ENCODE results near the gene KRT71.

Gene KRT71

DNA sequence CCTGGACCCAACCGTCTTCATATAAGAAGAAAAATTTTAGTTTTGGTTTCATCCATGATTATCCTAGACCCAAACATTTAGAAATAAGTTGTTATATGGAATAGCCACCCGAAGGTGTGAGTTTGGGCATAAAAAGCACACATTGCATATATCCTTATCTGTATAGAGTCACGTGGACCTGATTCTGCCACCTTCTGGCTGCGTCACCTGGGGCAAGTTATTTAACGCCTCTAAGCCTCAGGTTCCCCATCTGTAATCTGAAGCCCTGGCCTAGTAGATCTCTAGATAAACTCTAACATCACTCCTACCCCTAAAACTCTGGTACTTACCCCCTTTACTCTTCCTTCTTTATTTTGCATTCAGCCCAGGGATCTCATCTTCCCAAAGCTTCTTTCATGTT lies 18.5 kb downstream of the KRT71 start:
- H3K4me3 ChIP-seq (ENCODE audit: low read depth, low read length): no peak overlapping the region
- H3K36me3 ChIP-seq (ENCODE audit: control insufficient read depth, insufficient read depth, low read length): no peaks in the 10 kb centered on the region
- no peak overlapping the region for H3K9ac ChIP-seq (ENCODE audit: low read depth, low read length)
- H3K27me3 ChIP-seq (ENCODE audit: control insufficient read depth, insufficient read depth, low read length): no peaks in the 10 kb centered on the region
- no peaks in the 10 kb centered on the region for H3K4me1 ChIP-seq (ENCODE audit: control insufficient read depth, insufficient read depth, low read length)
- H3K9me3 ChIP-seq (ENCODE audit: control insufficient read depth, insufficient read depth, low read length): no peaks in the 10 kb centered on the region

DNA sequence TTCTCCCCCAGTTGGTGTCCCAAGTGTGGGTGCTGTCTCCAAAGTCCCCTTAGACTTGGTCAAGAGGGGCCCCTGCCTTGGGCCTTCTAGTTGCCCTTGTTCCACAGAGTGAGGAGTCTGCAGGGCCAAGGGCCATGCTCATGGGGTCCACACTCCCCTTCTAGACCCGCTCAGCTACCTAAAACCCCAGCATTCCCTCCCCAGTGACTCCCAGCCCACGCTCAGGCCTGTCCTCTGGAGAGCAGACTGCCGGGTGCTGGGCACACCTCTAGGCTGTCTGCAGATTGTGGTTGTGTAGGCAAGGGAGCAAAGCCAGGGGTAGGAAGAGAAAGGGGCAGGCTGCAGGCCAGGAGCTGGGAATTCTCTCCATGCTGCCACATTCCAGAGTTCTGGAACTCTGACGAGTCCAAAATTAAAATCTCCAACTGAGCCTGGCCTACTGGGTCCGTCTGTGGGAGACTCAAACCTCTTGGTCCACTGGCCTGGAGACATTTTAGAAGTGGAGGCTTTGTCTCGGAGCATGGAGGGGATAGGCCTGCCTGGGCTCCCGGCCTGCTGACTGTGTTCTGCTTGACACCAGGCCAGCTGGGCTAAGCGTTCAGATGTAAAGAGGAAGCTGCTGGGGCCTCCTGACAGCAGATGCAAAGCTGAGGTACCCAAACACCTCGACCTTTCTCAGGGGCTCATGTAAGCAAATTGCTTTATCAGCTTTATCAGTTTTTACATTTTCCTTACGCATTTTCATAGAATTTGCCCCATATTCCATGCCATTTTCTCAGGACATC lies 19.1 kb downstream of the KRT71 start:
- no peak overlapping the region for H3K9ac ChIP-seq (ENCODE audit: low read depth, low read length)
- H3K4me1 ChIP-seq (ENCODE audit: control insufficient read depth, insufficient read depth, low read length): no peaks in the 10 kb centered on the region
- no peaks in the 10 kb centered on the region for H3K9me3 ChIP-seq (ENCODE audit: control insufficient read depth, insufficient read depth, low read length)
- no peaks in the 10 kb centered on the region for H3K27me3 ChIP-seq (ENCODE audit: control insufficient read depth, insufficient read depth, low read length)
- no peaks in the 10 kb centered on the region for H3K36me3 ChIP-seq (ENCODE audit: control insufficient read depth, insufficient read depth, low read length)
- H3K4me3 ChIP-seq (ENCODE audit: low read depth, low read length): no peak overlapping the region

DNA sequence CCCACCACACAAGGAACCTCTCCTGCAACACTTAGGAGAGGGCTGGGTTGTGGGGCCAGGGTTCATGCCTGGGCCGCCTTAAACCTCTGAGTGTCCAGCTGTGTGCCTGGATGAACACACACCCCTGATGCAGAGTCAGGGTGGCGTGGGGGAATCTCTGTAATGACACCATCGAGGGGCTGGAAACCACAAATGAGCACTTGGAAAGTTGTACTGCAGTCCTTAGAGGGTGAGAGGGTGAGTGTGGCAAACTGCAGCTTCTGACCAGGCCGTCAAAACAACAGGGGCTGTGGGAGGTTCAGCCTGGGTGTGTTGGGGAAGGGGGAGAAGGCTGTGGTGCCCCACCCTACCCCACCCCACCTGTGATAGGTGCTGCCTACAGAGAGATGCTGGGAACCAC lies 20.3 kb downstream of the KRT71 start:
- Histone ChIP-seq H3K27me3 (ENCODE audit: control insufficient read depth, insufficient read depth, low read length) (no peaks in the 10 kb centered on the region), H3K36me3 (ENCODE audit: control insufficient read depth, insufficient read depth, low read length) (no peaks in the 10 kb centered on the region), H3K4me1 (ENCODE audit: control insufficient read depth, insufficient read depth, low read length) (no peaks in the 10 kb centered on the region), H3K4me3 (ENCODE audit: low read depth, low read length) (no peak overlapping the region), H3K9me3 (ENCODE audit: control insufficient read depth, insufficient read depth, low read length) (no peaks in the 10 kb centered on the region), H3K9ac (ENCODE audit: low read depth, low read length) (no peak overlapping the region)

DNA sequence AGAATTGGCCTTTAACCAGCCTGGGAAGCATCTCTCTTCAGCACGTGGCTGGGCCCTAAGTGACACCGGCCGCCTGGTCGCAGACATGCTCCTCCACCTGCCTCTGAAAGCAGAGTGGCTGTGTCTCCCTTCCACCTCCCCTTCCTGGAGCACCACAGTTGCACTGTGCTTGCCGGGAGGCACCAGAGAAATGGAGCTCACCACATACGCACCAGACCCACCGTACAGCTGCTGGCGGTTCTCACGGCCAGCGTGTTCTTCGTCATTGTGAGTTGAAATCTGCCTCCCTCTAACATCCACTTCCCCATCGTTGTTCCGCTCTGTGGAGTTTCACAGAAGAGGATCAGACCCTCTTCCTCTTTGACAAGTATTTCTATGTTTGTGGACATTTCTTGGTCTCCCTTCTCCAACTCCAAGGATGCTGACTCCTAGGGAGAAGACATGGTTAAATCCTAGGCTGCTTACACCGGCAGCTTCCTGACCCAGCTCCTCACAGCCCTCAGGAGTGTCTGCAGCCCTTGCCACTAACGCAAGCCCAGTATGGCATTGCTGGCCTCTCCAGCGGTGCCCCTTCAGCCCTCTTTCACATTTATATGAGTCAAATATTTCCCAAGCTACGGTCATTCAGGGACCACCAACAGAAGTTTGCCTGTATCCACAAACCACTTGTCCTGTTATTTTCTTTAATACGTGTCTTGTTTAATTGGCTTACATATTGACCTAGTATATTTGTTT lies 21.2 kb downstream of the KRT71 start:
- Histone ChIP-seq H3K36me3 (ENCODE audit: control insufficient read depth, insufficient read depth, low read length) (no peaks in the 10 kb centered on the region), H3K9me3 (ENCODE audit: control insufficient read depth, insufficient read depth, low read length) (no peaks in the 10 kb centered on the region), H3K4me3 (ENCODE audit: low read depth, low read length) (no peak overlapping the region), H3K27me3 (ENCODE audit: control insufficient read depth, insufficient read depth, low read length) (no peaks in the 10 kb centered on the region), H3K9ac (ENCODE audit: low read depth, low read length) (no peak overlapping the region), H3K4me1 (ENCODE audit: control insufficient read depth, insufficient read depth, low read length) (no peaks in the 10 kb centered on the region)

DNA sequence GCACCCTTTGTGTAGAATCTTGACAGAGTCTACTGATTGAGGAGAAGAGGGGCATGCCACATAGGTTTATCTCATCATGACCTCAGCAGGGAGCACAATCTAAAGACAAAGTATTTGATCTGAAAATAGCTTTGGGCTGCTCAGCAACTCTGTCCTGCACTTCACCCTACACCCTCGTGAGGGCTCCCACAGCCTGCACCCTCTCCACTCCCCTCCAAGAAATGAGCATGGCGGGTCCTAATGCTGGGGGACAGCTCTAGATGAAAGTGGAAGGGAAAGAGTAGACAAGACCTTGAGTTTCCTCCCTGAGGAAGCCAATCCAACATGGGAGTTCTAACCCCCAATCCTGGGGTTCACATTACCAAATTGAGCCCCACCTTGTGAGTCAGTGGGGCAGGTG lies 22.0 kb downstream of the KRT71 start:
- no peaks in the 10 kb centered on the region for H3K9me3 ChIP-seq (ENCODE audit: control insufficient read depth, insufficient read depth, low read length)
- H3K36me3 ChIP-seq (ENCODE audit: control insufficient read depth, insufficient read depth, low read length): no peaks in the 10 kb centered on the region
- H3K27me3 ChIP-seq (ENCODE audit: control insufficient read depth, insufficient read depth, low read length): no peaks in the 10 kb centered on the region
- no peak overlapping the region for H3K9ac ChIP-seq (ENCODE audit: low read depth, low read length)
- no peaks in the 10 kb centered on the region for H3K4me1 ChIP-seq (ENCODE audit: control insufficient read depth, insufficient read depth, low read length)
- H3K4me3 ChIP-seq (ENCODE audit: low read depth, low read length): no peak overlapping the region

DNA sequence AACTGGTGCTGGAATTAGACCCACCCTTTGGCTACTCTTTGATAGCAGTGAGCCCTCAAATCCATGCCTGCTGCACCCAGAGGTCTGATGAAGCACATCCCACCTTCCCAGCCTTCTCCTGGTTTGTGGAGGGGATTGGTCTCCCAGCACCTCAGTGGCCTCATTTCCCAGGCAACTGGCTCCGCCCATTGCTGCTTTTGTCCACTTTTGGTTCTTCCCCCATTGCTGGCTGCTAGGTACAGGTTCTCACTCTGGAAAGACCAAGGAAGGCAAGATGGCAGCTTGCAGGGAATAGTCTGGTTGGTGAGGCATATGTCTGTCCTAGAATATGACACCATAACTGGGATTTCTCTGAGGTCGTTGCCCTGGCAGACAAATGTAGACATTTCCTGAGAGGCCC lies 22.6 kb downstream of the KRT71 start:
- Histone ChIP-seq H3K4me1 (ENCODE audit: control insufficient read depth, insufficient read depth, low read length) (no peaks in the 10 kb centered on the region), H3K9ac (ENCODE audit: low read depth, low read length) (no peak overlapping the region), H3K36me3 (ENCODE audit: control insufficient read depth, insufficient read depth, low read length) (no peaks in the 10 kb centered on the region), H3K4me3 (ENCODE audit: low read depth, low read length) (no peak overlapping the region), H3K27me3 (ENCODE audit: control insufficient read depth, insufficient read depth, low read length) (no peaks in the 10 kb centered on the region), H3K9me3 (ENCODE audit: control insufficient read depth, insufficient read depth, low read length) (no peaks in the 10 kb centered on the region)

DNA sequence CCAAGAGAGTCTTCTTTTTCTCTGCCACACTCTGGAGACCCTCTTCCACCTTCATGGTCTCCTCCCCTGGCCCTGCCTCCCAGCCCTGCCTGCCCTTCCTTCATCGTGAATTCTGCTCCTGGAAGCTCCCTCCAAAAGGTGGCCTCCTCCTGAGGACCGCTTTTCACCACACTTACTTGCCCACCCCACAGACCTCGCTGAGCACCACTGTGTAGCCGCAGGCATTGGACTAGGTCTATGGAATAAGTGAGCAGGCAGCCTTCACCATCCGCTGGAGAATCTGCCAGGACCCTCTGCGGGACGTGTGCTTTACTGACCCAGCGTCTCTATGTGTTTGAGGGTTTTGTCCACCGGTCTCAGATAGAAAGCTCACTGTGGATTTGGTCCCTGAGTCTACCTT lies 23.1 kb downstream of the KRT71 start:
- H3K4me1 ChIP-seq (ENCODE audit: control insufficient read depth, insufficient read depth, low read length): no peaks in the 10 kb centered on the region
- H3K9me3 ChIP-seq (ENCODE audit: control insufficient read depth, insufficient read depth, low read length): no peaks in the 10 kb centered on the region
- H3K36me3 ChIP-seq (ENCODE audit: control insufficient read depth, insufficient read depth, low read length): no peaks in the 10 kb centered on the region
- no peaks in the 10 kb centered on the region for H3K27me3 ChIP-seq (ENCODE audit: control insufficient read depth, insufficient read depth, low read length)
- H3K4me3 ChIP-seq (ENCODE audit: low read depth, low read length): no peak overlapping the region
- H3K9ac ChIP-seq (ENCODE audit: low read depth, low read length): no peak overlapping the region

DNA sequence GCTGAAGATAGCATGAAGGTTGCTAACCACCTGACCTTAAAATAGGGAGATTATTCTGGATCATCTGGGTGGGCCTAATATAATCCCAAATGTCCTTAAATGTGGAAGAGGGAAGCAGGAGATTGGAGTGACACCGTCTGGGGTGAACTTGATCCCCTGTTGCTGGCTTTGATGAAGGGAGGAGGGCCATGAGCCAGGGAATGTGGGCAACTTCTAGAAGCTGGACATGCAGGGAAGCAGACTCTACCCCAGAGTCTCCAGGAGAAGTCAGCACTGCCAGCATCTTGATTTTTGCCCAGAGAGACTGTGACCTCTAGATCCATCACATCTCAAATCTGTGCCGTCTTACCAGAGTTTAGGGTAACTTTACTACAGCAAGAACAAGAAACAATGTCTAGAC lies 23.5 kb downstream of the KRT71 start:
- Histone ChIP-seq H3K27me3 (ENCODE audit: control insufficient read depth, insufficient read depth, low read length) (no peaks in the 10 kb centered on the region), H3K4me3 (ENCODE audit: low read depth, low read length) (no peak overlapping the region), H3K9me3 (ENCODE audit: control insufficient read depth, insufficient read depth, low read length) (no peaks in the 10 kb centered on the region), H3K36me3 (ENCODE audit: control insufficient read depth, insufficient read depth, low read length) (no peaks in the 10 kb centered on the region), H3K4me1 (ENCODE audit: control insufficient read depth, insufficient read depth, low read length) (no peaks in the 10 kb centered on the region), H3K9ac (ENCODE audit: low read depth, low read length) (no peak overlapping the region)

DNA sequence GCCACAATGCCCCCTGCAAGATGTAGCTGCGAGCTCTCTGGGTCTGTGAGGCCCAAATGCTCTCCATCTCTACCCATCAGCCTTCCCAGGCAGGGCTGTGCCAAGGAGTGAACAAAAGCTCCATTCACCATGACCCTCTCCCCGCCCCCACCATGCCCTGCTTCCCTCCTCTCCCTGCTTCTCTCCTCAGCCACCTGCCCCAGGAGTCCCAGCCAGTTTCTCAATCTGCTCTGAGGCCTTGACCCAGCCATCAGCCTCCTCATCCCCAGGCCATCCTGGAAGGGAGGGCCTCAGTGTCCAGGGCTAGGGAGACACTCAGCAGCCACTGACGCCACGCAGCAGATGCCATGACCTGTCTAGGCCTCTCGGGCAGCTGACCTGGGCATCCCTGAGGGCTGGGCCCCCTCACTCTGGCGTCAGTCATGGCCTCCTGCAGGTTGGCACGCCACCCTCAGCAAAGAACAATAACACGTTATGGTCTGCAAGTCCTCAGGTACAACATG lies 24.3 kb downstream of the KRT71 start:
- no peaks in the 10 kb centered on the region for H3K27me3 ChIP-seq (ENCODE audit: control insufficient read depth, insufficient read depth, low read length)
- H3K36me3 ChIP-seq (ENCODE audit: control insufficient read depth, insufficient read depth, low read length): no peaks in the 10 kb centered on the region
- H3K4me1 ChIP-seq (ENCODE audit: control insufficient read depth, insufficient read depth, low read length): no peaks in the 10 kb centered on the region
- H3K9me3 ChIP-seq (ENCODE audit: control insufficient read depth, insufficient read depth, low read length): no peaks in the 10 kb centered on the region
- no peak overlapping the region for H3K9ac ChIP-seq (ENCODE audit: low read depth, low read length)
- no peak overlapping the region for H3K4me3 ChIP-seq (ENCODE audit: low read depth, low read length)

DNA sequence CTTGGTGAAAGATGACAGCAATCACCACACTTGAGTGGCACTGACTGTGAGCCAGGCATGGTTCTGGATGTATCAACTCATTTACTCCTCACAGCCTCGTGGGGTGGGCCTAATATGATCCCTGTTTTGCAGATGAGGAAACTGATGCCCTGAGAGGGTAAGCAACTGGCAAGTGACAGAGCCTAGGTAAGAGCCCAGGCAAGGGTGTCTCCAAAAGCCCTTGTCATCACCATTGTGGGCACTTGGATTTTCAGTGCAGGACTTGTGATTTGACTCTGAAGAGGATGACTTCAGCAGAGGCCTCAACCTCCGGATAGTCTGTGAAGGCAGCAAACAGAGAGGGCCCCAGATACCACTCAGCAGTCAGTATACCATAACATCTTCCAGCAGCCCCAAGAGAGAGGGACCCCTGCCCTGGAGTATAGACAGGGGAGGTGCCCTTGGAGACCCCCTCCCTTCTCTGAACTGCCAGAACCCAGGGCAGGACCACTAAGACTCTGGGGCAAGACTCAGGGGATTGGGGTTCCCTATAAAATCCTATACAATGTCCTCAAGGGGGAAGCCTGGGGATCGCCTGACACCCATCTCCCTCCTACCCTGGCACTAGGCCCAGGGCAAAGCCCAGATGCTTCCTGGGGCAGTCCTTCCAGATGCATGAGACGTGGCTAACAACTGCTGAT lies 25.7 kb downstream of the KRT71 start:
- no peaks in the 10 kb centered on the region for H3K36me3 ChIP-seq (ENCODE audit: control insufficient read depth, insufficient read depth, low read length)

DNA sequence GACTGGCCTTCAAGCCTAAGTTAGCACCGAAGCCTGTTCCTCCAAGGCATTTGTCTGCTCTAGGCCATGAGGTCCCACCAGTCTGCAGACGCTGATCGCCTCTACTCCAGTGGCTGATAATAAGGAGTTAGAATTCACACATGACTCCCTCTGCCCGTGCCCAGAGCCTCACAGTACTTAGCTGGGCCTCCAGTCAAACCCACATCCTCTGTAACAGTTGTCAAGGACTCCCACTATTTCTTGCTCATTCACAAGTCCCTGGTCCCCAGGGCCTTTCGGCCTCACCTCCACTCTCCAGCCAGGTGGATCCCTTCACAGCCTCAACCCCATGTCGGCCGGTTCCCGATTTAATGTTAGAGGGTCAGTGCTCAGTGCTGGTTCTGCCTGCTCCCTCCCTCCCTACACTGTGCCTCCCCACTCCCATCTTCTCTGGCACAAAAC lies 26.4 kb downstream of the KRT71 start:
- Histone ChIP-seq H3K9me3 (ENCODE audit: control insufficient read depth, insufficient read depth, low read length) (no peaks in the 10 kb centered on the region), H3K27me3 (ENCODE audit: control insufficient read depth, insufficient read depth, low read length) (no peaks in the 10 kb centered on the region), H3K9ac (ENCODE audit: low read depth, low read length) (no peak overlapping the region)

More for the DNA sequence above, 25.7 kb downstream of the KRT71 start:
- Histone ChIP-seq H3K9ac (ENCODE audit: low read depth, low read length) (no peak overlapping the region), H3K4me3 (ENCODE audit: low read depth, low read length) (no peak overlapping the region), H3K9me3 (ENCODE audit: control insufficient read depth, insufficient read depth, low read length) (no peaks in the 10 kb centered on the region), H3K27me3 (ENCODE audit: control insufficient read depth, insufficient read depth, low read length) (no peaks in the 10 kb centered on the region), H3K4me1 (ENCODE audit: control insufficient read depth, insufficient read depth, low read length) (no peaks in the 10 kb centered on the region)

More for the DNA sequence above, 26.4 kb downstream of the KRT71 start:
- Histone ChIP-seq H3K4me1 (ENCODE audit: control insufficient read depth, insufficient read depth, low read length) (no peaks in the 10 kb centered on the region), H3K4me3 (ENCODE audit: low read depth, low read length) (no peak overlapping the region), H3K36me3 (ENCODE audit: control insufficient read depth, insufficient read depth, low read length) (no peaks in the 10 kb centered on the region)
